Heart right ventricle (tissue), 16 donors: ENCODE measurements around the gene TUBGCP3. TPM values are rescaled to one million over a fixed set of nuclear protein-coding genes. Genes with fewer than 3 reads are reported as not detected.
"Not testable (repeated sequence)": the region's sequence is repeated elsewhere in the genome, so short reads cannot be mapped to it uniquely, and the experiment has no call there.

Experiments used
- ATAC-seq, 8 donors: fragments of 200-7000 bp; cut with Tn5 transposase; one replicate each; pipeline ENCODE4 v1.9.1; 2020; ENCODE audit warnings: mild to moderate bottlenecking in 8 of 8, moderate library complexity in 8 of 8, moderate number of reproducible peaks in 1 of 8
- DNase-seq, 2 donors: peaks; one replicate each; pipeline ENCODE4 v3.0.0-alpha.2; 2020
- H3K27ac ChIP-seq, 10 donors: fragments of 200-600 bp; sonication (generic) in 2 of 10; one replicate each; pipeline versions ENCODE4 v1.5.0 to v1.8.0; 2020 to 2022; ENCODE audit warnings: mild to moderate bottlenecking in 3 of 10
- H3K27me3 ChIP-seq, 7 donors: fragments of 200-600 bp; one replicate each; pipeline ENCODE4 v1.8.0; 2021 to 2022; ENCODE audit warnings: mild to moderate bottlenecking in 2 of 7
- H3K36me3 ChIP-seq, 9 donors: fragments of 200-600 bp; sonication (generic) in 1 of 9; one replicate each; pipeline versions ENCODE4 v1.5.0 to v1.8.0; 2020 to 2022; ENCODE audit warnings: mild to moderate bottlenecking in 2 of 9
- H3K4me1 ChIP-seq, 9 donors: fragments of 200-600 bp; sonication (generic) in 1 of 9; one replicate each; pipeline versions ENCODE4 v1.5.0 to v1.8.0; 2020 to 2022; ENCODE audit warnings: mild to moderate bottlenecking in 4 of 9
- H3K4me3 ChIP-seq, 10 donors: fragments of 200-600 bp; sonication (generic) in 2 of 10; one replicate each; pipeline versions ENCODE4 v1.5.0 to v1.8.0; 2020 to 2022; ENCODE audit warnings: mild to moderate bottlenecking in 7 of 10, moderate library complexity in 2 of 10
- H3K9me3 ChIP-seq, 11 donors: fragments of 200-600 bp in 10 of 11; sonication (generic) in 2 of 11; one replicate each; pipeline versions ENCODE4 v1.5.0 to v1.8.0; 2013 to 2022; ENCODE audit warnings: mild to moderate bottlenecking in 2 of 11, control low read depth in 1 of 11, moderate library complexity in 1 of 11
- CTCF ChIP-seq, 9 donors: fragments of 200-600 bp; sonication (generic) in 2 of 9; IDR thresholded peaks; one replicate each; pipeline versions ENCODE4 v1.5.0 to v1.8.0; 2021 to 2022; ENCODE audit warnings: antibody characterized with exemption in 9 of 9, mild to moderate bottlenecking in 5 of 9, moderate library complexity in 1 of 9
- WGBS, 2 donors: extraction: QIAGEN DNeasy Blood & Tissue Kit; methylation state at CpG; one replicate each; pipeline ENCODE4 v1.1.7; 2013; ENCODE audit warnings: inconsistent platforms in 1 of 2; 5-methylcytosine and 5-hydroxymethylcytosine counted together
- intact Hi-C, 10 donors: fragments of 100-400 bp; cut with DNase I; formaldehyde crosslinking; loops; one replicate each; pipeline versions ENCODE4 v1.11.1 to v1.14.2; 2022
- polyA plus RNA-seq, 2 donors: library from polyadenylated mRNA; stranded (reverse); fragments of 200-250 nt; gene quantifications; one replicate each; pipeline ENCODE4 v1.2.3, GENCODE V29; 2013
- total RNA-seq, 10 donors: library from RNA; stranded (reverse); fragmentation: NEBNext Ultra II Directional in 3 of 10; extraction: Animal tissue kit (Norgen Biotek cat#: 25700) in 3 of 10; gene quantifications; one replicate each; pipeline versions ENCODE4 v1.2.1 to v1.2.4, GENCODE V29; 2021 to 2023
- donor health status: Arrhythmogenic right ventricular cardiomyopathy.
- donor health status: ischemic (EF 13 %, LVEDD 7.1; RV severe dilation, severe dysfunction).
- donor health status: healthy with polysubstance abuse.
- donor health status: DM: no; HTN: yes; CAD: no.
- donor health status: DM: no; HTN: no; CAD: no.
- donor health status: ischemic (EF 25% LVEDD 6.9; RV normal size, moderate dysfunction).
- donor health status: ischemic (EF 25% LVEDD 5.7; RV mildly dilated, moderate dysfunction).
- donor health status: healthy.
- donor health status: DM: yes; HTN: yes; CAD: no.
- donor health status: Ischemic cardiomyopathy.
- donor health status: ischemic (EF 35%, LVEDD 5.7; RV mildly dilated, moderate dysfunction).
- donor health status: nonischemic (EF 11% LVEDD 7.7; RV severe dilation, severe dysfunction).
- donor health status: DM: yes; HTN: yes; CAD: no.
- donor health status: PGD.
- donor health status: ischemic (EF 29% LVEDD 5.4; RV normal size, mild dysfunction).
- donor health status: nonischemic (EF 23%, LVEDD 6.1; RV moderate dilation, normal function).

TUBGCP3 gene
- total and polyA plus RNA-seq, 12 donors, result 10.6 to 25.8 (median 17.7) TPM

DNA sequence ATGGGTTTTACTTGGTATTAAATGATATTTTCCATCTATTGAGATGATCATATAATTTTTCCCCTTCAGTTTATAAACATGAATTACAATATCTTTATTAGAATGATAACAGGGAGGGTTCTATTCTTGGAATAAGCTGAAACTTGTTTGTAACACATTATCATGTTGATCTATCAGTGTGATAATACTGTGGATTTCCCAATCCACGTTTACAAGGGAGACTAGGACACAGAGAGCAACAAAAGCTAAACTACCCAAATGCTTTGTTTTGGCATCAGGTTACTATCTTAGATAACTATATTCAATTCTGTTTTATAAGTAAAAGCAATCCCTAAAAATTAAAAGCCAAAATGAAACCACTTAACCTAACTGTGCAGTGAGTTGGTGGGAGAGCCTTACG, 92.5 kb downstream of the TUBGCP3 start:
- ATAC-seq (no peak), DNase-seq (no peak)
- Histone ChIP-seq H3K4me3 (no peak overlapping the region), H3K27ac (no peak overlapping the region), H3K4me1 (no peaks in the 10 kb centered on the region), H3K9me3 (no peaks in the 10 kb centered on the region), H3K27me3 (no peaks in the 10 kb centered on the region), H3K36me3 (peaks cover 0 to 74% (median 30%) of the 10 kb centered on the region in 9 donors)
- 85 to 86% methylated on average over 2 of the region's 2 CpGs for whole genome bisulfite sequencing, 2 donors
- intact Hi-C loops, result no loop called here
- no peak for TF ChIP-seq CTCF (IDR thresholded peaks at IDR 0.05)

DNA sequence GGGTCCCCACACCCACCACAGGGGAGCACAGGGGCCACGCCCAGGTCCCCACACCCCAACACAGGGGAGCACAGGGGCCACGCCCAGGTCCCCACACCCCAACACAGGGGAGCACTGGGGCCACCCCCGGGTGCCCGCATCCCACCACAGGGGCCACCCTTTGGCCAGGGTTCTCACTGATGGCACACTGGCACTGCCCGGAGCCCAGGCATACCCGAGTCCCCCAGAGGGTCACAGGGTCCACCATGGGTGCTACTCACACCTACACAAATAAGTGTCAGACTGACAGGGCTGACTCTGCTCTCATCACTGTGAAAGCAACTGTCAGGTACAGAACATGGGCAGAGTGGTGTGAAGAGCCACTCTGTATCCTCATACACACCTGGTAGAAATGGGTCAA, 98.8 kb downstream of the TUBGCP3 start:
- peaks cover 0 to 61% (median 5%) of the 10 kb centered on the region in 9 donors for H3K36me3 ChIP-seq
- 98 to 100% methylated on average over 6 of the region's 6 CpGs for WGBS, 2 donors
- H3K27me3 ChIP-seq, result no peaks in the 10 kb centered on the region
- no peaks in the 10 kb centered on the region for H3K9me3 ChIP-seq
- no peak for TF ChIP-seq CTCF (IDR thresholded peaks at IDR 0.05)
- no peaks in the 10 kb centered on the region for H3K4me1 ChIP-seq
- no peak overlapping the region for H3K27ac ChIP-seq
- ATAC-seq (no peak), DNase-seq (no peak)
- intact Hi-C loops, result no loop called here
- no peak overlapping the region for H3K4me3 ChIP-seq

DNA sequence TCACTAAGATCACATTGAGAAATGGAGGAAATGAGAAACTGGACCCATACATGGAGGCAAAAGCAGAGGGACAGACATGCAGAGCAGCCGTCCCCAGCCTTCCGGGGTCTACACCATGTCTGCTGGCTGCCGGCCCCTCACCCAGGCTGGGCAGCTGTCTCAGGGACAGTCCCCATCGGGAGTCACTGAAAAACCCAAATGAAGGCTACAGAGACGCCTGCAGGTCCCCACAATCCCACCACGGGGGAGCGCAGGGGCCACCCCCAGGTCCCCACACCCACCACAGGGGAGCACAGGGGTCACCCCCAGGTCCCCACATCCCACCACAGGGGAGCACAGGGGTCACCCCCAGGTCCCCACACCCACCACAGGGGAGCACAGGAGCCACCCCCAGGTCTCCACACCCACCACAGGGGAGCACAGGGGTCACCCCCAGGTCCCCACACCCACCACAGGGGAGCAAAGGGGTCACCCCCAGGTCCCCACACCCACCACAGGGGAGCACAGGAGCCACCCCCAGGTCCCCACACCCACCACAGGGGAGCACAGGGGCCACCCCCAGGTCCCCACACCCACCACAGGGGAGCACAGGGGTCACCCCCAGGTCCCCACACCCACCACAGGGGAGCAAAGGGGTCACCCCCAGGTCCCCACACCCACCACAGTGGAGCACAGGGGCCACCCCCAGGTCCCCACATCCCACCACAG, 99.5 kb downstream of the TUBGCP3 start:
- H3K27ac ChIP-seq, H3K4me3 ChIP-seq, DNase-seq, H3K9me3 ChIP-seq, ATAC-seq, intact Hi-C loops, H3K4me1 ChIP-seq, H3K27me3 ChIP-seq: not testable (repeated sequence)
- 92 to 96% methylated on average over 7 of the region's 7 CpGs for WGBS, 2 donors
- H3K36me3 ChIP-seq, result peaks cover 0 to 67% (median 5%) of the 10 kb centered on the region in 9 donors

- intact Hi-C loops, result no loop called here
- ATAC-seq (peak in 1 of 8 donors; percentile 39), DNase-seq (no peak)
- no peaks in the 10 kb centered on the region for H3K4me1 ChIP-seq
- H3K27me3 ChIP-seq, result no peaks in the 10 kb centered on the region
- no peak overlapping the region for H3K4me3 ChIP-seq
- H3K27ac ChIP-seq, result no peak overlapping the region
- WGBS, 2 donors, result 78 to 86% methylated on average over 8 of the region's 8 CpGs
- H3K9me3 ChIP-seq, result no peaks in the 10 kb centered on the region
- no peak for TF ChIP-seq CTCF (IDR thresholded peaks at IDR 0.05)
- H3K36me3 ChIP-seq, result peaks cover 0 to 65% (median 5%) of the 10 kb centered on the region in 9 donors
Observed at GRCh38 chr13:112487127-112487517, 100.8 kb downstream of the TUBGCP3 start.

GRCh38 chr13:112486386-112487126, 101.4 kb downstream of the TUBGCP3 start:
- TF ChIP-seq CTCF (IDR thresholded peaks at IDR 0.05), result no peak
- ATAC-seq, result peak in 4 of 8 donors; percentile 48 to 61 (median 56)
- 60 to 68% methylated on average over 11 of the region's 11 CpGs for WGBS, 2 donors
- Histone ChIP-seq H3K27me3 (no peaks in the 10 kb centered on the region), H3K36me3 (peaks cover 0 to 59% (median 5%) of the 10 kb centered on the region in 9 donors), H3K9me3 (no peaks in the 10 kb centered on the region), H3K4me1 (no peaks in the 10 kb centered on the region), H3K27ac (no peak overlapping the region), H3K4me3 (no peak overlapping the region)
- intact Hi-C loops, result no loop called here
- no peak for DNase-seq

DNA sequence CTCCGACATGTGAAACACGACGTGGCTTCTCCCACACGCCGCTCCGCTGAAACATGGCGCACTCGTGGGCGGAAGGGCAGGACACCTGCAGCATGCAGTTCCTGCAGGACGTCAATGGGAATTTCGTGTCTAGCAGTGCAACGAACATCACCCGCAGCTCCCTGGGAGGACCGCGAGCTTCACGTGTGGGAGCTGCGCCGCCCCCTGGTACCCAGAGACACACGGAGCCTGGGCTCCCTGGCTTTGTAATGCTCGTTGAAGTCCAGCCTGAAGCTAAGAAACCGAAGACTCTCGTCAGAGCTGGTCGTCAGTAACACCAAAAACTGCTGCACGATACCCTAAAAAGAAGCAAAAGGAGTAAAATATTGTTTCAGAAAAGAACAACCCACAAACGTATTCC, 102.1 kb downstream of the TUBGCP3 start:
- ATAC-seq, H3K4me1 ChIP-seq, intact Hi-C loops, H3K27me3 ChIP-seq, H3K9me3 ChIP-seq, DNase-seq, H3K4me3 ChIP-seq, H3K27ac ChIP-seq: not testable (repeated sequence)
- H3K36me3 ChIP-seq, result peaks cover 0 to 56% (median 5%) of the 10 kb centered on the region in 9 donors
- WGBS, 2 donors, result 95 to 97% methylated on average over 18 to 20 of the region's 25 CpGs
